SKM-1 treated with dmso at 0.1 percent for 144 hours (cell line): ENCODE results near the gene OR51F2.
"Not testable (repeated sequence)": the region's sequence is repeated elsewhere in the genome, so short reads cannot be mapped to it uniquely, and the experiment has no call there.

Experiments used
- DNase-seq: peaks from one replicate; lab custom pipeline; 2025; ENCODE audit not compliant: unreplicated experiment; lab: John Stamatoyannopoulos, UW

OR51F2 gene, protein sequence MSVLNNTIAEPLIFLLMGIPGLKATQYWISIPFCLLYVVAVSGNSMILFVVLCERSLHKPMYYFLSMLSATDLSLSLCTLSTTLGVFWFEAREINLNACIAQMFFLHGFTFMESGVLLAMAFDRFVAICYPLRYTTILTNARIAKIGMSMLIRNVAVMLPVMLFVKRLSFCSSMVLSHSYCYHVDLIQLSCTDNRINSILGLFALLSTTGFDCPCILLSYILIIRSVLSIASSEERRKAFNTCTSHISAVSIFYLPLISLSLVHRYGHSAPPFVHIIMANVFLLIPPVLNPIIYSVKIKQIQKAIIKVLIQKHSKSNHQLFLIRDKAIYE

DNA sequence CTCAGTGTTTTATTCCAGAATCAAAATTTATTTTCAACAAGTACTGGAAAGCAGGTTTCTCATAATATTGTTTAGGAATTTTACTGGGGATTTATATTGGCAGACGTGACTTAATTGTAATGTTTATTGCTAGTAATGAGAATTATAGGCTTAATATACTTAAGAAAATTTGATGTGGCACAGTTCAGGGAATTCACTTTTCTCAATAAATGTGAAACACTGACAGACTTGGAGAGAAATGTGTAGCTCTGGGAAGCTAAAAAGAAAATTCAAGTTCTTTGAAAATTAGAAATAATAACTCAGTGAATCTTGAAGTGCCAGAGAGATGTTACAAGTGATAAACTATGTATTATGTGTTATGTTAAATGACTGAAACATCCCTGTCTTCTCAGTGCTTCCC, at the start of gene OR51F2:
TSS of gene OR51F2 (plus strand) at position 301 of the 400 bp plus-strand sequence. CDS start 101 bp downstream, outside the sequence.
- DNase-seq: no peak

DNA sequence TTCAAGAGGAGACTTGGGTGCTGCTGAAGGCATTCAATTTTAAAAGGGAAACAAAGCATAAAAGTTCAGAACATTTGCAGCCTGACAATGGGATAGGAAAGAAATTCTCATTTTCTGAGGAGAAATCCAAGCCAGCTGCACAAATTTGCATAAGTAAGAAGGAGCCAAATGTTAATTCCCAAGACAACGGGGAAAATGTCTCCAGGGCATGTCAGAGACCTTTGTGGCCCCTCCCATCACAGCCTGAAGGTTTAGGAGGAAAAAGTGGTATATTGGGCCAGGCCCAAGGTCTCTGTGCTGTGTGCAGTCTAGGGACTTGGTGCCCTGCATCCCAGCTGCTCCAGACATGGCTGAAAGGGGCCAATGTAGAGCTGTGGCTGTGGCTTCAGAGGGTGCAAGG, 38.7 kb upstream of the OR51F2 start:
- DNase-seq: no peak

DNA sequence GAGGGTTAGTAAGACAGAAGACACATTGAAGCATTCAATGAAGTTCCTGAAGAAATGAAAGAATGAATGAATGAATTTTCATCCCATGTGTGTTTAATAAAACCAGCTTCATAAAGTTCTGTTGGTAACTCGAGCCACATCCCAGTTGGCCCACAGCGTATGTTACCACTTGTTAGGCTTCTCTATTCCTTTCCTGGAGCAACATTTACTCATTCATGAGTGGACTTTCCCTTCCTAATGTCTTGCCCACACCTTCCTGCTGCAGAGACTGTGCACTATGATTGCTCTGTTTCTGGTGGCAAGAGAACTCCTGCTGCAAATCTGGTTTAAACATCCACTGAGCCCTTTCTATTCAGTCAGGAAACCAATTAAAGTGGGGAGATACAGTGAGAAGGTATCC, 23.9 kb upstream of the OR51F2 start:
- no peak for DNase-seq

DNA sequence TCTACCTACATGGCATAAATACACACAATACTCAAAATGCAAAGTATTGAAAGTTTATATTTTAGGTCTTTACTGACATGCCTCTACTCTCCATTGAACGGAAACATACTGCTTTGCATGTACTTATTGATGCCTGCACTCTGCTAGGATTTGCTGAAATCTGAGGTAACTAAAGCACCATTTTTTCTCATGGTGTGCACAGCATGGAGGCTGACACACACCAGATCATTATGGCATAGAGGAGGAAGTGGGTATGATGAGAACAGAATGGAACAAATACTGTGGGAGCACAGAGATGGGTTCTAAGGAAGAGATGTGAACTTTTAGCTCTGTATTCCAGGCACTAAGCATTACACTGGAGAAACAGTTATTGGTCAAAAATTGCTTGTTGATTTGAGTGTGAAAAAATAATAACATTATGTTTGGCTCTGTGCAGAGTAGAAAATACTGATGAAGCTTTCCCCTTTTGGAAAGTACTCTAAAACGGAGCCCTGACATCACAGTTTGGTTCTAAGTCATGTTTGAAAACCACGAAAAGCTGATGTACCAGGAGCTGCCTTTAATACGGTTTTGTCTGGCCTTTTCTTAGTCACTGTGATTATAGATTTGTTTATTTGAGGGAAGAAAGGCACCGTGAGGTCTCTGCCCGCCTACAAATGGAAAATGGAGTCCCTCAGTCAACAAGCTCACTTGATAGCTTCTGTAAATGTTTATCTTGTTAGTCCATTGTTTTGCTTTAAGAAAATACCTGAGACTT, 22.5 kb upstream of the OR51F2 start:
- no peak for DNase-seq

DNA sequence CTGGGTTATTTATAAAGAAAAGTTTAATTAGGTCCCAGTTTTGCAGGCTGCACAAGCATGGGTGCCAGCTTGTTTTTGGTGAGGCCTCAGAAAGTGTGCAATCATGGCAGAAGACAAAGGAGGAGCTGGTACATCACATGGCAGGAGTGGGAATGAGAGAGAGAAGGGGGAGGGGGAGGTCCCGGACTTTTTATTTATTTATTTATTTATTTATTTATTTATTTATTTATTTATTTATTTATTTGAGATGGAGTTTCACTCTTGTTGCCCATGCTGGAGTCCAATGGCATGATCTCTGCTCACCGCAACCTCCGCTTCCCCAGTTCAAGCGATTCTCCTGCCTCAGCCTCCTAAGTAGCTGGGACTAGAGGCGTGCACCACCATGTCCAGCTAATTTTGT, 19.8 kb upstream of the OR51F2 start:
- DNase-seq: not testable (repeated sequence)

DNA sequence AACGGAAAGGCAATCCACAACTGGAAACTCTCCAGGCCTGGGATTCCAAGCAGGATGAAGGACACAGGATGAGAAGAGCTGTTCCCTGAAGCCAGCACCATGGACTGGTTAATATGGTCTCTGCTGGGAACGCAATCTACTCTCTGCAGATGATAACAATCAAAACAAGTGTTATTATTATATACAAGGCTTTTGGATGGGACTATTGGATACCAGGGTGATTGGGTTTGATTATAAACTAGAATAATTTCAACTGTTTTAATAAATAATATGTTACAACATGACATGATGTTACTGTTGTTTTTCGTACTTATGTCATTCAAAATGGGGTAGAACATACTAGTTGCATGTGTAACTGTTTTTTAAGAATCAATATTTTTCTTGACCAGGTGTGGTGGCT, 16.8 kb upstream of the OR51F2 start, which contains the start of gene OR52R1:
TSS of gene OR52R1 (minus strand) at position 101 of the 400 bp plus-strand sequence. CDS start at position 101, 0 bp downstream.
- no peak for DNase-seq

DNA sequence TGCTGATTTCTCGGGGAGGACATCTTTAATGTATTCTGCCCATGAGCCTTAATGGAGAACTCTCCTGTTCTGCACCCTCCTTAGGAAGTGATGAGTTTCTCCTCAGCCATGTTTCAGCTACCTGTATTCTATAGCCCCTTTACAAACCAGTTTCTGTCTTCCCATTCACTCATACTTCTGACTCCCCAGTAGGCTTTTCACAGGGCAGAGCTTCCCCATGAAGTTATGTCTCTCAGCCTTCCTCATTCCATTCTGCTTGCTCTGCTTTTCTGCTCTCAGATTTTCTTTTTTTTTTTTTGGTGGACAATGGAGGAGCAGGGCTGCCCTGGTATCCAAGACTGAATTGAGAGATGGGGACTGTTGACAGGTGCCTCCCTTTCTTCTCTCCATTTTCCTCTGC, 12.6 kb upstream of the OR51F2 start:
- DNase-seq: no peak

DNA sequence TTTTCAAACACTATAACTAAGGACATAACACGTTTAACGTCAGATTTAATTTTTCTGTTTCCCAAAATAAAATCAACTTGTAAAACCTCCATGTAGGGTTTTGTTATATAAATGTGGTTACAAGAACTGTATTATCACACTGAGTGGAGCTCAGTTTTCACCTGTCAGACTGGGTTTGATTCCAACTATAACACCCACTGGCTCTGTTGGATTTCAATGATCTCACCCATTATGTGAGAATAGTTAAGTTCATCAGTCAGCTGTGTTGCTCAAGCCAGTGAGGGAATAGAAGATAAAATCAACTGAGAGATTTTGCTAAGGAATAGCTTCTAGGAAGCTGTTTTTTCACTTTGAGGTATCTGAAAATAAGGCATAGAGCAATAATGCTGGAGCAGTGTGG, 11.9 kb upstream of the OR51F2 start:
- no peak for DNase-seq

DNA sequence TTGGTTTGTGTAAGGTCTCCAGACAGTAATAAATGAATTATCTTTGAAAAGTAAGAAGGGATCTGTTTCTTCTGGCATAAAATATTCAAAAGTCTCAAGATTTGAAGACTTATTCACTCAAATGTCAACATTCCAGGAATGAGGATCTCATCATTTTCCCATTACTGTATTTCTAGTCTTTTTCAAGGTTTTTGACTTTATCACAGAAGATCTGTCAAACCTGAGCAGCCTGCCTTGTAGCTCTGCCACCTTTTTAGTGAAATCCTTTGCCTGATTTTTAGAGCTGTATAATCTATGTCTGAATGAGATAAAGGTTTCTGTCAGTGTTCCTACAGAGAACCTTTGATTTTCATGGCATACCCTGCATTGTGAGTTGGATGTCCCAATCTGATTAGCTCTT, 4.0 kb downstream of the OR51F2 start:
- DNase-seq: no peak

DNA sequence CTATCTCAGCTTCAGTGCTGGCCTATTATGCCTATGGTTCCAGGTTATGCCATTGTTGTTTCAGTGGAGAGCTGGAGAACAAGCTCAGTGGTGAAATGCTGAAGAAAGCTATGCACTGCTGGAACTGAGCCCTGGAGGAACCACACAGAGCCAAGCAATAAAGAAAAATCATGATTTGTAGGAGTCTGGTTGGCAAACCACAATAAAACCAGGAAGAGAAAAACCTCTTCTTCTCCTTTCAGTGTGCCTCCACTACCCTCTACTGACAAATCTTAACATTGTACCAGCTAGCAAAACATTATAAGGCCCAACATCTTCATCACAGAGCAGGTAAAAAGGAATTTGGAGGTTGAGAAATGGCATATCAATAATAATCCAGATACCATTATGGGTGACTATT, 5.3 kb downstream of the OR51F2 start:
- no peak for DNase-seq

DNA sequence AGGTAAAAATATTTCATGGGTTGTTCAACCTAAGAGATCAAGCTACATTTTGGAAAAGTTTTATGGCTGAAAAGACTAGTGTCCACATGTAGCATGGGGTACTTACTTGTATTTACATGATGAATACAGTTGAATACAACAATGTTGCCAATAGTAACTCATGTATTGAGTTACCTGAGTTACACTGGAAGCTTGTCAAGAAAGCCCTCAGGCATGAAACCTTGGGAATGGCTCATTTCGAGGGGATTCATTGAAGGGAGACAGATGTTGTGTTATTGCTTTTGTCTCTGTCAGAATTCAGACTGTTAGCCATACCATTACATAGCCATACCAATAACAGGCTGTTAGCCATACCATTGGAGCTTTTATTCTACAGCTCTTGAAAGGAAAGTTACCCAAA, 9.2 kb downstream of the OR51F2 start:
- no peak for DNase-seq

DNA sequence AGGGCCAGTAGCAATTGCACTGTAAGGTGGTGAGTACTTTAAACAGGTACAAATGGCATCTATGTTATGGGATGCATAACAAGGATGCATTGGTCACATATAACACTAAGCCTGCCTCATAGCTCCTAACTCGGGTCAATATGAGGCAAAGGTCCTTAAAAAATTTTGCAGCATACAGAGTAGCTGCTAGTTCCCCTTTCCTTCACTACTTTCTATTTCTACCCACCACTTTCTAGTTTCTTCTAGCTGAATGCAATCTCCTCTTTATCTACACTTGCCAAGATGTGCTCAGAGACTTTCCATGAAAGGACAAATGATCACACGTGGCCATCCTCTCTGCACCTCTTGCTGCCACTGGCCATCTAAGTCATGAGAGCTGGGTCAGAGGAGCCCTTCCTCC, 9.8 kb downstream of the OR51F2 start:
- DNase-seq: no peak

DNA sequence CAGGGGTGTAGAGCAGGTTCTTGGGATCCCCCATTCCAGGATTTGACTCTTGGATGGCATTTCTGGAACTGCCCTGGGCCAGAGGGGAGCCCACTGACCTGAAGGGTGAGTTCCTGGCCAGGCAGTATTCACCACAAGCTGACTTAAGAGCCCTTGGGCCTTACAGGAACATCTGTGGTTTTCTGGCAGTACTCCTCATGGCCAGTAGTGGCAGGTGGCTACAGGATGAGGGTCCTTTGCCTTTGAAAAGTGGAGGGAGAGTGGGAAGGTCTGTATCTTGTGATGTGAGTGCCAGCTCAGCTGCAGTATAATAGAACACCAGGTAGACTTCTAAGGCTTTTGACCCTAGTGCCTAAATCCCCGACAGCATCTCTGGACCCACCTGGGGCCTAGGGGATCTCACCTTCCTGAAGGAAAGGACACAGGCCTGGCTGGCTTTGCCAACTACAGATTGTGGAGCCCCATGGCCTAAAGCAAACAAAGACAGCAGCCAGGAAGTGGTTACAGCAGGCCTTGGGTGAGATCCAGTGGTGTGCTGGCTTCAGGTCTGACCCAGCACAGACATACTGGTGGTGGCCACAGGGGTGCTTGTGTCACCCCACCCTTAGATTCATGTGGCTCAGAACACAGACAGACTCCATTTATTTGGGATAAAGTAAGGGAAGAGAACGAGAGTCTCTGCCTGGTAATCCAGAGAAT, 18.9 kb downstream of the OR51F2 start:
- no peak for DNase-seq

DNA sequence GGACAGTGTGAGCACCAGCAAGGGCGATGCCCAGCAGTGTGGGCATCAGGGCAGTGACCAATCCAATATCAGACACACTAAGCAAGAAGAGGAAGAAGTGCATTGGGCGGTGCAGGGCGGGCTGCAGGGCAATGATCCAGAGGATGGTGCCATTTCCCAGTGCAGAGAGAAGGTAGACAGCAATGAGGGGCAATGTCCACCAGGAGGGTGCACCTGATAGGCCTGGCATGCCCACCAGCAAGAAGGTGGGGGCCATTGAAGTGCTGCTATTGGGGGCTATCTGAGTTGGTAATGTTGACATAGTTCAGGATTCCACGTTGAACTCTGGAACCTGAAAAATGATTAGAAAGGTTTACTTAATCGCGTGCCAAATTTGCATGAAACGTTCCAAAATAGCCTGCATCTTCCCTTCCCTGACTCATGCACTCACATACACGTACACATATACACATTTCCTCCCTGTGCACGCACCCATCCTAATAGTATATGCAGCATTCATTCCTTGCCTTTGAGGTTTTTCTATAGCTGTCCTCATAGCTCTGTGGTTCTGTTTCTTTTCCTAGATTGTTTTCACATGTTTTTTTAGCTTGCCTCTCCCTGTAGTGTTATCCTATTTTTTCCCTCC, 27.9 kb downstream of the OR51F2 start, which contains the start of gene OR51S1:
TSS of gene OR51S1 (minus strand) at position 301 of the 625 bp plus-strand sequence. CDS start at position 301, 0 bp downstream.
- DNase-seq: no peak

DNA sequence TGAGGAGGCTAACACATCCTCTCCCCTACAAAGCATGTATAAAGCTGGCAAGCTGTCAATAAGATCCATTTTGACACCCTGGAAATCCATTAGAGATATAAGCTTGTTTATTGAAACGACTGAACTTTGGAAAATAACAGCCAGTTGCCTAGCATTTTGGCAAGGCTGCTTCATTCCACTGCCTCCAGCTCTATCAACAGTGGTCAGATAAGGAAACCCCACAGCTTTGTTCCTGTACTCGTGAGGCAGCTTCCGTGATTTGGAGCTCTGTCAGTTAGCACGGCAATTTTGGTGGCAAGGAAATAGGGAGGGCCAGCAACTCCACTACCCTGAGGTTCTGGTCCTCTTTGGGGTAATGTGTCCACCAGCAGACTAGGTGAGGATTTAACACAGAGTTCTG, 29.9 kb downstream of the OR51F2 start:
- DNase-seq: no peak

DNA sequence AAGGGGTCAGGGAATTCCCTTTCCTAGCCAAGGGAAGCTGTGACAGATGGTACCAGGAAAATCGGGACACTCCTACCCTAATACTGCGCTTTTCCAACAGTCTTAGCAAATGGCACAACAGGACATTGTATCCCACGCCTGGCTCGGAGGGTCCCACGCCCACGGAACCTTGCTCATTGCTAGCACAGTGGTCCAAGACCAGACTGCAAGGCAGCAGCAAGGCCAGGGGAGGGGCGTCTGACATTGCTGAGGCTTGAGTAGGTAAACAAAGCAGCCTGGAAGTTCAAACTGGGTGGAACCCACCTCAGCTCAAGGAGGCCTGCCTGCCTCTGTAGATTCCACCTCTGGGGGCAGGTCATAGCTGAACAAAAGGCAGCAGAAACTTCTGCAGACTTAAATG, 33.2 kb downstream of the OR51F2 start:
- not testable (repeated sequence) for DNase-seq

DNA sequence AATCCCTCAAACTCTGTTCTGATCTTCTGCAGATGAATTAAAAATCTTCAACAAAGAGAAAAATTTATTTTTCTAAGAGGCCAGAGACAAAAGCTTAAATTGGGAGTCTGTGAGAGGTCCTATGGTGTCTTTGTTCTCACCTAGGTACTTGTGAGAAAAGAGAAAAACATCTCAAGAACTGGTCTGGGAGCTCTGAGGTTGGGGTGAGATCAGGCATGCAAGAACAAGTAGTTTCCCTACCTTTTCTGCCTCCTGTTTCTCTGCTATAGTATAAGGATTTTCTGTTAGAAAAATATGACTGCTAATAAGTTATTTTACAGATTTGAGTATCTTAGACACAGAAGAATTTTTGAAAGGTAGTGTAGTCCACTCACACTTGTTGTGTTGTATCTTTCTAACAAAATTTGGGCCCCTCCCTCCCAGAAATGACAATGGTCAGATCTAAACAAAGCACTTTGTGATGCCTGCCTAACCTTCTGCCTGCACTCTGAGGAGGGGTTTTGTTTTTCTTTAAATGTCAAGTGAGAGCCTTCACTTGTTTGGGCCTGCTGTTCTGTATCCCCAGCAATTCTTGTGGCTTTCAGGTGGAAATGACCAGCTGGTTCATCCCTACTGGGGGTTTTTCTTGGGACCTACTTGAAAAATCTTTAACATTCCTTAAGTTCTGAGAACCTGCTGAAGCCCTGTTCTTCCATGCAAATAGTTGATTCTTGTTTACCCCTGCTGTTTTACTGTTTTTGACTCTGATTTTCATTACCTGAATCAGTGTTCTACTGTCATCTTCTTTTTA, 41.5 kb downstream of the OR51F2 start:
- no peak for DNase-seq

DNA sequence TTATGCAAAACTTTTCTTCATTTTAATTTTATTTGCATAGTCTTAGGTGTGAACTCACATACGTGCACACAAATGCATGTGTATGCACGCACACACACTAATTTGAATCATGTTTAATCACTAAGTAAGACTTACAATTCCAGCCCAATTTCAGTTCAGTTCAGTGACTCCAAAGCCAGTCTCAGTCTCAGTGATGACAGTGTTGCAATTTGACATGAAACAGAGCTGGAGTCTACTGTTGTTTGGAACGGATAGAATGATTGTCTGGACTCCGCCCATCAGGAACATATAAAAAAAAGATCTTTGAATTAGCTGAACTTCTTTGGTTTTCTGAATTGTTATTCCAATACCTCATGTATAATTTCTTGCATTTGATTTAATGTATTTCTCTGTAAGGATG, 42.8 kb downstream of the OR51F2 start:
- DNase-seq: no peak

DNA sequence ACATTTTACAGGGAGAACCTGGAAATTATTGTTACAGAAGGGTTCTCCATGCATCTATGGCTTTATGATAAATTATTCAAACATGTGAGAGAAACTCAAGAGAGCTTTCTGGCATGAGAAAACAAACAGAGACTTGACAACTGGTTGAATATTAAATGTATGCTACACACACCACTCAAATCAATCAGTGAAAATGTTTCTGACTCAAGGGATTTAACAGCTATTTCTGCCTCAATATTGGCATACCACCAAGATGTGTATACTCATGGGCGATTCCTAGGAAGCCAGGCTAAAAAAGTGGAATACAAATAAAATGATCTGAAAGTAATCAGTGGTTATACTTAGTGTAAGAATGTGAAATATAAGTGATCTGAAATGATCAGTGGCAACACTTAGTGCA, 44.7 kb downstream of the OR51F2 start:
- DNase-seq: no peak
